Neural cell (in vitro differentiated cells): Measurements from ENCODE around the gene MUCL3.

Source experiments
- CTCF ChIP-seq: fragments of 450-650 bp; IDR thresholded peaks from 2 replicates; pipeline ENCODE4 v1.5.1; 2014; ENCODE audit warnings: antibody characterized with exemption, mild to moderate bottlenecking, moderate library complexity; ENCODE audit not compliant: poor library complexity, severe bottlenecking
- EZH2 ChIP-seq: fragments of 200-600, 300-800 bp; shearing (Covaris generic), sonication (generic); IDR thresholded peaks from 2 replicates; pipeline ENCODE4 v1.6.1; 2014; ENCODE audit warnings: antibody characterized with exemption, low read length, borderline replicate concordance, mild to moderate bottlenecking; ENCODE audit not compliant: insufficient read depth, poor library complexity, severe bottlenecking
- POLR2AphosphoS5 ChIP-seq: IDR thresholded peaks from 2 replicates; pipeline ENCODE4 v1.6.1; 2012
- REST ChIP-seq: IDR thresholded peaks from 2 replicates; pipeline ENCODE4 v1.6.1; 2012; ENCODE audit warnings: borderline replicate concordance

- no peak for TF ChIP-seq CTCF
- no peak for TF ChIP-seq REST
- no peak for TF ChIP-seq POLR2AphosphoS5
- TF ChIP-seq EZH2 = no peak
These were observed 42.7 kb downstream of the MUCL3 start, which contains the start of gene MUC21 for GRCh38 chr6:30983439-30983838.
